Thyroid gland (tissue), 4 donors: ENCODE data around the gene RABL6. TPM values are rescaled to one million over a fixed set of nuclear protein-coding genes. Genes with fewer than 3 reads are reported as not detected.

Experiments used
- DNase-seq, 2 donors: peaks; one replicate each; pipeline ENCODE4 v3.0.0-alpha.2; 2019
- H3K27ac ChIP-seq, 3 donors: fragments of 200-600 bp; sonication (generic); 1 replicate in 2 of 3; 2 replicates in 1 of 3; pipeline ENCODE4 v1.5.1; 2016 to 2019; ENCODE audit warnings: mild to moderate bottlenecking in 1 of 3, moderate library complexity in 1 of 3
- H3K27me3 ChIP-seq: fragments of 200-600 bp; sonication (generic); one replicate; pipeline ENCODE4 v1.5.1; 2019
- H3K36me3 ChIP-seq, 2 donors: fragments of 200-600 bp; sonication (generic); one replicate each; pipeline ENCODE4 v1.5.1; 2016 to 2019
- H3K4me1 ChIP-seq, 2 donors: fragments of 200-600 bp; sonication (generic); one replicate each; pipeline ENCODE4 v1.5.1; 2017 to 2019
- H3K4me3 ChIP-seq, 3 donors: fragments of 200-600 bp; sonication (generic); replicated peaks in 1 of 3; 1 replicate in 2 of 3; 2 replicates in 1 of 3; pipeline ENCODE4 v1.5.1; 2016; ENCODE audit warnings: mild to moderate bottlenecking in 1 of 3
- H3K9me3 ChIP-seq: fragments of 200-600 bp; sonication (generic); one replicate; pipeline ENCODE4 v1.5.1; 2017
- CTCF ChIP-seq, 6 experiments: fragments of 200-600 bp in 3 of 6; fragments of 450-650 bp in 3 of 6; sonication (generic) in 3 of 6; IDR thresholded peaks; one replicate each; pipeline ENCODE4 v1.5.1; 2016 to 2019; ENCODE audit warnings: antibody characterized with exemption in 6 of 6, mild to moderate bottlenecking in 2 of 6, inconsistent platforms in 1 of 6, moderate library complexity in 1 of 6
- POLR2A ChIP-seq, 2 donors: fragments of 450-650 bp; IDR thresholded peaks; one replicate each; pipeline ENCODE4 v1.6.1; 2017; ENCODE audit warnings: antibody characterized with exemption in 2 of 2, mild to moderate bottlenecking in 2 of 2, moderate library complexity in 1 of 2
- WGBS, 2 donors: methylation state at CpG; one replicate each; pipeline ENCODE4 v1.1.5; 2017; 5-methylcytosine and 5-hydroxymethylcytosine counted together
- intact Hi-C: fragments of 100-400 bp; cut with DNase I; formaldehyde crosslinking; loops from one replicate; pipeline ENCODE4 v1.15.1; 2023
- total RNA-seq, 4 donors: library from RNA; depleted of rRNA; stranded (reverse); fragments of >200 nt; gene quantifications; one replicate each; pipeline ENCODE4 v1.2.3, GENCODE V29; 2016

RABL6 gene
- total RNA-seq, 4 donors from 2014 or later = 59.8 to 84.0 (median 62.2) TPM

- H3K9me3 ChIP-seq = no peaks in the 10 kb centered on the region
- H3K27ac ChIP-seq = no peak overlapping the region
- no peaks in the 10 kb centered on the region for H3K27me3 ChIP-seq
- intact Hi-C loops = no loop called here
- TF ChIP-seq POLR2A (IDR thresholded peaks at IDR 0.05) (no peak), CTCF (IDR thresholded peaks at IDR 0.05) (no peak)
- peaks cover 9 to 18% of the 10 kb centered on the region in 2 donors for H3K4me1 ChIP-seq
- H3K36me3 ChIP-seq = no peaks in the 10 kb centered on the region
- no peak for DNase-seq
- H3K4me3 ChIP-seq = no peak overlapping the region
- WGBS, 2 donors = 75 to 76% methylated on average over 8 to 13 of the region's 13 CpGs
Observed at GRCh38 chr9:136761545-136761981, 46.2 kb upstream of the RABL6 start.

GRCh38 chr9:136762221-136762691 is 45.5 kb upstream of the RABL6 start:
- Histone ChIP-seq H3K4me3 (no peak overlapping the region), H3K36me3 (no peaks in the 10 kb centered on the region), H3K4me1 (peaks cover 9 to 18% of the 10 kb centered on the region in 2 donors), H3K27me3 (no peaks in the 10 kb centered on the region), H3K27ac (no peak overlapping the region), H3K9me3 (no peaks in the 10 kb centered on the region)
- no peak for TF ChIP-seq CTCF (IDR thresholded peaks at IDR 0.05)
- whole genome bisulfite sequencing, 2 donors = 90% methylated on average over 10 to 16 of the region's 17 CpGs
- intact Hi-C loops = no loop called here
- DNase-seq = no peak

- WGBS, 2 donors = 15 to 18% methylated on average over 11 to 22 of the region's 37 CpGs
- H3K9me3 ChIP-seq = no peaks in the 10 kb centered on the region
- TF ChIP-seq POLR2A (IDR thresholded peaks at IDR 0.05) = no peak
- TF ChIP-seq CTCF (IDR thresholded peaks at IDR 0.05) = no peak
- DNase-seq = no peak
- H3K27ac ChIP-seq = no peak overlapping the region
- H3K4me1 ChIP-seq = peaks cover 4 to 12% of the 10 kb centered on the region in 2 donors
- intact Hi-C loops = no loop called here
- no peaks in the 10 kb centered on the region for H3K36me3 ChIP-seq
- H3K27me3 ChIP-seq = no peaks in the 10 kb centered on the region
- no peak overlapping the region for H3K4me3 ChIP-seq
Observed at GRCh38 chr9:136762915-136763648, 44.7 kb upstream of the RABL6 start.

GRCh38 chr9:136763649-136764035 is 44.1 kb upstream of the RABL6 start:
- WGBS, 2 donors = 92% methylated on average over 13 of the region's 14 CpGs; no CpG with 5 or more reads in 1 of the 2 donors
- Histone ChIP-seq H3K4me3 (no peak overlapping the region), H3K27me3 (no peaks in the 10 kb centered on the region), H3K36me3 (no peaks in the 10 kb centered on the region), H3K27ac (no peak overlapping the region), H3K4me1 (peaks cover 4 to 8% of the 10 kb centered on the region in 2 donors), H3K9me3 (no peaks in the 10 kb centered on the region)
- TF ChIP-seq POLR2A (IDR thresholded peaks at IDR 0.05) (no peak), CTCF (IDR thresholded peaks at IDR 0.05) (no peak)
- intact Hi-C loops = no loop called here
- no peak for DNase-seq

- Histone ChIP-seq H3K27me3 (no peaks in the 10 kb centered on the region), H3K9me3 (no peaks in the 10 kb centered on the region), H3K4me1 (peaks cover 0 to 5% of the 10 kb centered on the region in 2 donors), H3K4me3 (no peak within 1 kb of the TSS), H3K36me3 (no peaks in the 10 kb centered on the region), H3K27ac (no peak within 1 kb of the TSS)
- intact Hi-C loops = no loop called here
- 73 to 79% methylated on average over 6 to 10 of the region's 14 CpGs for WGBS, 2 donors
- no peak for TF ChIP-seq CTCF (IDR thresholded peaks at IDR 0.05)
- no peak for TF ChIP-seq POLR2A (IDR thresholded peaks at IDR 0.05)
- no peak for DNase-seq
Observed at GRCh38 chr9:136764301-136764891, 43.4 kb upstream of the RABL6 start, which contains the start of gene LCN15. LCN15 (minus strand) TSS chr9:136764518; CDS start chr9:136764488, 30 bp downstream.
